ENCODE results near the gene CATSPER3.

CATSPER3 gene

GRCh38 chr5:135029477-135030122 lies 61.9 kb downstream of the CATSPER3 start:
- no peak overlapping the region for H3K27ac ChIP-seq
- TF ChIP-seq CTCF (IDR thresholded peaks at IDR 0.05), result no peak
- no peak for TF ChIP-seq ZFX (IDR thresholded peaks at IDR 0.05; ENCODE audit: borderline replicate concordance)

- H3K27ac ChIP-seq, result no peak overlapping the region
- no peak for TF ChIP-seq ZFX (IDR thresholded peaks at IDR 0.05; ENCODE audit: borderline replicate concordance)
- no peak for TF ChIP-seq CTCF (IDR thresholded peaks at IDR 0.05)
Observed at GRCh38 chr5:135030123-135030955, 62.6 kb downstream of the CATSPER3 start.

- no peak overlapping the region for H3K27ac ChIP-seq
- TF ChIP-seq ZFX (IDR thresholded peaks at IDR 0.05; ENCODE audit: borderline replicate concordance) (no peak), CTCF (IDR thresholded peaks at IDR 0.05) (no peak)
Observed at GRCh38 chr5:135030956-135031812, 63.5 kb downstream of the CATSPER3 start.

- H3K27ac ChIP-seq, result no peak overlapping the region
- no peak for TF ChIP-seq CTCF (IDR thresholded peaks at IDR 0.05)
- no peak for TF ChIP-seq ZFX (IDR thresholded peaks at IDR 0.05; ENCODE audit: borderline replicate concordance)
Observed at GRCh38 chr5:135031813-135032694, 64.3 kb downstream of the CATSPER3 start.

GRCh38 chr5:135032695-135032998 lies 64.9 kb downstream of the CATSPER3 start:
- H3K27ac ChIP-seq, result peak overlapping the region; percentile 80
- TF ChIP-seq CTCF (IDR thresholded peaks at IDR 0.05), result no peak
- no peak for TF ChIP-seq ZFX (IDR thresholded peaks at IDR 0.05; ENCODE audit: borderline replicate concordance)

GRCh38 chr5:135032999-135033861 lies 65.5 kb downstream of the CATSPER3 start:
- peak overlapping the region; percentile 80 for H3K27ac ChIP-seq
- no peak for TF ChIP-seq ZFX (IDR thresholded peaks at IDR 0.05; ENCODE audit: borderline replicate concordance)
- no peak for TF ChIP-seq CTCF (IDR thresholded peaks at IDR 0.05)

Data from 22Rv1 (cell line).